ENCODE data around the gene RADIL. TPM values are rescaled to one million over a fixed set of nuclear protein-coding genes. Genes with fewer than 3 reads are reported as not detected.

Gene RADIL
- total and polyA plus RNA-seq, 3 experiments from 2014 or later, result 0.04 to 0.20 TPM; not detected in 1

GRCh38 chr7:4818000-4818794 lies 65.3 kb downstream of the RADIL start:
- Histone ChIP-seq H3K27me3 (ENCODE audit: insufficient read depth, low read length, poor library complexity, severe bottlenecking) (no peaks in the 10 kb centered on the region), H3K36me3 (ENCODE audit: insufficient read depth, low read length) (no peaks in the 10 kb centered on the region), H3K4me1 (ENCODE audit: insufficient read depth, low read length) (no peaks in the 10 kb centered on the region), H3K27ac (ENCODE audit: low read depth, low read length) (no peak overlapping the region), H3K4me3 (ENCODE audit: low read length) (no peak overlapping the region), H3K9me3 (ENCODE audit: low read length) (no peaks in the 10 kb centered on the region)
- no peaks in the 10 kb centered on the region for H3K36me3 Mint-ChIP-seq
- ChIA-PET CTCF (no interaction called here), POLR2A (no interaction called here)
- no peak overlapping the region for H3K4me3 Mint-ChIP-seq
- peaks cover 6 to 30% of the 10 kb centered on the region in 2 donors for H3K27me3 Mint-ChIP-seq
- peaks cover 0 to 2% (median 0%) of the 10 kb centered on the region in 5 donors for H3K9me3 Mint-ChIP-seq
- DNase-seq, result no peak
- H3K27ac Mint-ChIP-seq, result no peak overlapping the region
- no peaks in the 10 kb centered on the region for H3K4me1 Mint-ChIP-seq

- H3K27me3 ChIP-seq (ENCODE audit: insufficient read depth, low read length, poor library complexity, severe bottlenecking), result no peaks in the 10 kb centered on the region
- no peaks in the 10 kb centered on the region for H3K36me3 Mint-ChIP-seq
- H3K9me3 Mint-ChIP-seq, result peaks cover 0 to 5% (median 0%) of the 10 kb centered on the region in 5 donors
- H3K9me3 ChIP-seq (ENCODE audit: low read length), result no peaks in the 10 kb centered on the region
- peaks cover 6 to 32% of the 10 kb centered on the region in 2 donors for H3K27me3 Mint-ChIP-seq
- H3K4me3 ChIP-seq (ENCODE audit: low read length), result no peak overlapping the region
- H3K36me3 ChIP-seq (ENCODE audit: insufficient read depth, low read length), result no peaks in the 10 kb centered on the region
- no peak overlapping the region for H3K27ac Mint-ChIP-seq
- CTCF ChIA-PET, result no interaction called here
- POLR2A ChIA-PET, result no interaction called here
- DNase-seq, result no peak
- no peaks in the 10 kb centered on the region for H3K4me1 Mint-ChIP-seq
- no peak overlapping the region for H3K4me3 Mint-ChIP-seq
- H3K27ac ChIP-seq (ENCODE audit: low read depth, low read length), result no peak overlapping the region
- H3K4me1 ChIP-seq (ENCODE audit: insufficient read depth, low read length), result no peaks in the 10 kb centered on the region
These were observed 66.2 kb downstream of the RADIL start for GRCh38 chr7:4817178-4817901.

DNA sequence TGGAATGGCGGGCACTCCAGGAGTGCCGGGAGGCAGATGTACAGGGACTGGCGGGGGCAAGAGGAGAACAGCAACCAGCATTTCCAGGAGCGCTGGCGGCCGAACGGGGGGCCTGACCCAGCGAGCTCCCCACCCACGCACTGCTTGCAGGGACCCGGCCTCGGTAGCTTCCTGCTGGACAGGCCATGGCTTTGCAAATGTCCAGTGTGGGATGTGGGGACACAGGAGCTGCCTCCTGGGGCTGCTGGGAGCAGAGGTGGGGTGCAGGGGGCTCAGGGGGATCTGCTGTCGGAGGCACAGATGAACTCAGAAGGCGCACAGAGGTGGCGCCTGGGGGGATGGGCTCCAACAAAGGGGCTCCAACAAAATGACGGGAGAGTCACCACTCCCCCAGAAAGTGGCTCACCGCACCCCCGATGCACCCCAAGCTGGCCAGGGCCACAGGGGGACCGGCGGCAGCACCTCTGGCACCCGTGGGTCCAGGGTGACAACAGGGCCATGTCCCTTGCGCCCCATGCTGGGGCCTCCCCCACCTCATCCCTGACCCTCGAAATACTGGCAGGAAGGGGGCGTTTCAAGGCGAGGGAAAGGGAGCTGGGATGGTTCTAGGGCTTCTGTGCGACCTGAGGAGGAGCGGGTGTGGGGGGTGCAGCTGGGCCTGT lies 67.0 kb downstream of the RADIL start:
- Histone ChIP-seq H3K4me3 (ENCODE audit: low read length) (no peak overlapping the region), H3K27ac (ENCODE audit: low read depth, low read length) (no peak overlapping the region), H3K27me3 (ENCODE audit: insufficient read depth, low read length, poor library complexity, severe bottlenecking) (no peaks in the 10 kb centered on the region), H3K36me3 (ENCODE audit: insufficient read depth, low read length) (no peaks in the 10 kb centered on the region), H3K9me3 (ENCODE audit: low read length) (no peaks in the 10 kb centered on the region), H3K4me1 (ENCODE audit: insufficient read depth, low read length) (no peaks in the 10 kb centered on the region)
- Mint-ChIP-seq H3K36me3 (no peaks in the 10 kb centered on the region), H3K4me3 (no peak overlapping the region), H3K4me1 (no peaks in the 10 kb centered on the region), H3K9me3 (peaks cover 0 to 5% (median 0%) of the 10 kb centered on the region in 5 donors), H3K27me3 (peaks cover 6 to 32% of the 10 kb centered on the region in 2 donors), H3K27ac (no peak overlapping the region)
- POLR2A ChIA-PET, result no interaction called here
- CTCF ChIA-PET, result no interaction called here
- no peak for DNase-seq

DNA sequence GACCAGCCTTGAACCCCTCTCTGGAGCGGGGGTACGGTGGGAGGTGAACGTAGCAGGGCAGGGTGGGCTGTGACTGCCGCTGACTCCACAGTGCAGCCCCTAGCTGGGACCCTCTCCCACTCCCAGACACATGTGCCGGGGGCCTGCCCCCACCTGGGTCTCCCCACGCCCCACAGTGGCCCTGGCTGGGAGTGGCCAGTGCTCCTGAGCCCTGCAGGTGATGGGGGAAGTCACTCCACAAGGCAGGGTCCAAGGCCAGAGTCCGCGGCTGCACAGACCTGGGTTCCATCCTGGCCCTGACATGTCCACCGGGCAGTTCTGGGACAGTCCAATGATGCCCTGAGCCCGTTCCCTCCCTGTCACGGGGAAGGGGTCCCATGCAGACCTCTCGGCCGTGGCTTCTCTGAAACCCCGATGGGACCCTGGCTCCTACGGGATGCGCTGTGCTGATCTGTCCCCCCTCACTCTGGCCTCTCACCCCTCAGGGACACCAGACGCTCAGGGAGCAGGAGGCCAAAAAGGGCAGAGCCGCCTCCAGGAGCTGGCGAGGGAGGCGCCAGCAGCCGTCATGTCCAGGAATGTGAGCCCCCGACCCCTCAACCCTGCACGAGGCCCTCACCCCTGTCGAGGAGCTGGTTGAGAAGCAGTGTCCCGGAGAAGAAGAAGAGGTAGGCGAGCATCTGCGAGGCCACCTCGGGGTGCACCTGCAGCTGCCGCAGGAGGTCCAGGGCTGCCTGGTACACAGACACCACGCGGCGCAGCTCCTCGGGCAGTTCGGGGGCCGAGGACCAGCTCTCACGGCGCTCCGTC lies 67.7 kb downstream of the RADIL start:
- no peaks in the 10 kb centered on the region for H3K27me3 ChIP-seq (ENCODE audit: insufficient read depth, low read length, poor library complexity, severe bottlenecking)
- no peak for DNase-seq
- ChIA-PET CTCF (no interaction called here), POLR2A (no interaction called here)
- H3K36me3 ChIP-seq (ENCODE audit: insufficient read depth, low read length), result no peaks in the 10 kb centered on the region
- no peak overlapping the region for H3K4me3 ChIP-seq (ENCODE audit: low read length)
- Mint-ChIP-seq H3K36me3 (no peaks in the 10 kb centered on the region), H3K4me1 (no peaks in the 10 kb centered on the region), H3K4me3 (no peak overlapping the region), H3K27ac (no peak overlapping the region), H3K27me3 (peaks cover 8 to 32% of the 10 kb centered on the region in 2 donors), H3K9me3 (peaks cover 0 to 5% (median 0%) of the 10 kb centered on the region in 5 donors)
- H3K9me3 ChIP-seq (ENCODE audit: low read length), result no peaks in the 10 kb centered on the region
- no peaks in the 10 kb centered on the region for H3K4me1 ChIP-seq (ENCODE audit: insufficient read depth, low read length)
- H3K27ac ChIP-seq (ENCODE audit: low read depth, low read length), result no peak overlapping the region

GRCh38 chr7:4815121-4815520 lies 68.4 kb downstream of the RADIL start:
- ChIA-PET CTCF (no interaction called here), POLR2A (no interaction called here)
- Histone ChIP-seq H3K9me3 (ENCODE audit: low read length) (no peaks in the 10 kb centered on the region), H3K36me3 (ENCODE audit: insufficient read depth, low read length) (no peaks in the 10 kb centered on the region), H3K27me3 (ENCODE audit: insufficient read depth, low read length, poor library complexity, severe bottlenecking) (no peaks in the 10 kb centered on the region), H3K4me3 (ENCODE audit: low read length) (no peak overlapping the region), H3K4me1 (ENCODE audit: insufficient read depth, low read length) (no peaks in the 10 kb centered on the region), H3K27ac (ENCODE audit: low read depth, low read length) (no peak overlapping the region)
- H3K36me3 Mint-ChIP-seq, result no peaks in the 10 kb centered on the region
- no peak overlapping the region for H3K4me3 Mint-ChIP-seq
- no peak for DNase-seq
- peaks cover 3 to 4% (median 3%) of the 10 kb centered on the region in 3 donors for H3K4me1 Mint-ChIP-seq
- peaks cover 0 to 5% (median 0%) of the 10 kb centered on the region in 5 donors for H3K9me3 Mint-ChIP-seq
- H3K27me3 Mint-ChIP-seq, result peaks cover 11 to 36% of the 10 kb centered on the region in 2 donors
- no peak overlapping the region for H3K27ac Mint-ChIP-seq

- POLR2A ChIA-PET, result no interaction called here
- Histone ChIP-seq H3K4me3 (ENCODE audit: low read length) (no peak overlapping the region), H3K27ac (ENCODE audit: low read depth, low read length) (no peak overlapping the region), H3K4me1 (ENCODE audit: insufficient read depth, low read length) (no peaks in the 10 kb centered on the region), H3K27me3 (ENCODE audit: insufficient read depth, low read length, poor library complexity, severe bottlenecking) (no peaks in the 10 kb centered on the region), H3K36me3 (ENCODE audit: insufficient read depth, low read length) (no peaks in the 10 kb centered on the region), H3K9me3 (ENCODE audit: low read length) (no peaks in the 10 kb centered on the region)
- Mint-ChIP-seq H3K36me3 (no peaks in the 10 kb centered on the region), H3K27ac (no peak overlapping the region), H3K4me1 (peaks cover 5 to 9% (median 6%) of the 10 kb centered on the region in 3 donors), H3K27me3 (peaks cover 9 to 32% of the 10 kb centered on the region in 2 donors), H3K9me3 (peaks cover 0 to 5% (median 0%) of the 10 kb centered on the region in 5 donors), H3K4me3 (no peak overlapping the region)
- no peak for DNase-seq
- CTCF ChIA-PET, result no interaction called here
These were observed 69.1 kb downstream of the RADIL start for GRCh38 chr7:4814433-4814832.

DNA sequence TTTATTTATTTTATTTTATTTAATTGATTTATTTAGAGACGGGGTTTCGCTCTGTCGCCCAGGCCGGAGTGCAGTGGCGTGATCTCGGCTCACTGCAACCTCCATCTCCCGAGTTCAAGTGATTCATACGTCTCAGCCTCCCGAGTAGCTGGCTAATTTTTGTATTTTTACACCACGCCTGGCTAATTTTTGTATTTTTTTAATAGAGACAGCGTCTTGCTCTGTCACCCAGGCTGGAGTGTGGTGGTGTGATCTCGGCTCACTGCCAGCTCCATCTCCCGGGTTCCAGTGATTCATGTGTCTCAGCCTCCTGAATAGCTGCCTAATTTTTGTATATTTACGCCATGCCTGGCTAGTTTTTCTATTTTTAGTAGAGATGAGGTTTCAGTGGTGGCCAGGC lies 73.8 kb downstream of the RADIL start:
- ChIA-PET CTCF (interaction anchor here (1.1 kb wide), 1 partner anchor 13 kb away, joined by 5 read pairs; no protein-coding TSS in a partner anchor), POLR2A (interaction anchor here (0.6 kb wide), 1 partner anchor 1013 kb away, joined by 3 read pairs; no protein-coding TSS in a partner anchor)
- H3K27me3 Mint-ChIP-seq, result peaks cover 8 to 27% of the 10 kb centered on the region in 2 donors
- Histone ChIP-seq H3K4me3 (ENCODE audit: low read length) (no peak overlapping the region), H3K27ac (ENCODE audit: low read depth, low read length) (no peak overlapping the region), H3K4me1 (ENCODE audit: insufficient read depth, low read length) (no peaks in the 10 kb centered on the region), H3K36me3 (ENCODE audit: insufficient read depth, low read length) (no peaks in the 10 kb centered on the region), H3K27me3 (ENCODE audit: insufficient read depth, low read length, poor library complexity, severe bottlenecking) (no peaks in the 10 kb centered on the region), H3K9me3 (ENCODE audit: low read length) (no peaks in the 10 kb centered on the region)
- H3K36me3 Mint-ChIP-seq, result no peaks in the 10 kb centered on the region
- H3K27ac Mint-ChIP-seq, result no peak overlapping the region
- peaks cover 0 to 5% (median 0%) of the 10 kb centered on the region in 5 donors for H3K9me3 Mint-ChIP-seq
- H3K4me3 Mint-ChIP-seq, result peak overlapping the region in 6 of 7 donors; percentile 19 to 81 (median 70)
- peaks cover 7 to 13% (median 10%) of the 10 kb centered on the region in 3 donors for H3K4me1 Mint-ChIP-seq
- DNase-seq, result no peak

Measured in CD8-positive, alpha-beta memory T cell (primary cell).